Hepatic stellate cell (primary cell): ENCODE data around the gene MILR1.

Source experiments
- DNase-seq: peaks from one replicate; pipeline ENCODE4 v3.0.0; 2011; ENCODE audit warnings: low spot score

The MILR1 gene

GRCh38 chr17:64503821-64504768 lies 55.2 kb downstream of the MILR1 start:
- DNase-seq, result no peak

- peak; percentile 16 for DNase-seq
These were observed 55.9 kb downstream of the MILR1 start for GRCh38 chr17:64504769-64505339.

- DNase-seq, result peak; percentile 72
These were observed 56.7 kb downstream of the MILR1 start for GRCh38 chr17:64505340-64506200.

GRCh38 chr17:64506201-64506575 lies 57.3 kb downstream of the MILR1 start, which contains the start of gene DDX5:
DDX5 (minus strand) TSS chr17:64506289; CDS start chr17:64506119, 170 bp downstream.
- peak; percentile 89 for DNase-seq

- DNase-seq, result peak; percentile 92
These were observed 57.9 kb downstream of the MILR1 start, which contains the start of gene CEP95 for GRCh38 chr17:64506576-64507412. CEP95 (plus strand) TSS chr17:64506977; CDS start chr17:64507098, 121 bp downstream.

- peak; percentile 68 for DNase-seq
These were observed 58.5 kb downstream of the MILR1 start for GRCh38 chr17:64507413-64507782.

- DNase-seq, result no peak
These were observed 59.8 kb downstream of the MILR1 start for GRCh38 chr17:64508683-64509082.

- no peak for DNase-seq
These were observed 60.3 kb downstream of the MILR1 start for GRCh38 chr17:64509179-64509578.

GRCh38 chr17:64515419-64515818 lies 66.5 kb downstream of the MILR1 start:
- DNase-seq, result no peak

GRCh38 chr17:64515829-64516228 lies 66.9 kb downstream of the MILR1 start:
- DNase-seq, result no peak
